Activated gamma-delta T cell treated with anti-CD3 and anti-CD28 coated beads, Interleukin-2, amount 50 U/mL, for 16 hours (primary cell): Measurements from ENCODE around the gene KSR1.
"Not testable (repeated sequence)": the region's sequence is repeated elsewhere in the genome, so short reads cannot be mapped to it uniquely, and the experiment has no call there.

Experiments
- DNase-seq: peaks from one replicate; pipeline ENCODE4 v3.0.0-alpha.2; 2020; ENCODE audit warnings: low read depth

KSR1 gene

GRCh38 chr17:27454089-27454488, 2.2 kb upstream of the KSR1 start:
- DNase-seq: no peak

- no peak for DNase-seq
Measured at GRCh38 chr17:27455236-27455913, 873 bp upstream of the KSR1 start.

- DNase-seq: no peak
Measured at GRCh38 chr17:27456681-27457359, 572 bp downstream of the KSR1 start.

GRCh38 chr17:27457360-27457715, 1.1 kb downstream of the KSR1 start:
- DNase-seq: no peak

- DNase-seq: no peak
Measured at GRCh38 chr17:27457731-27458523, 1.7 kb downstream of the KSR1 start.

- DNase-seq: no peak
Measured at GRCh38 chr17:27458524-27458908, 2.3 kb downstream of the KSR1 start.

- DNase-seq: no peak
Measured at GRCh38 chr17:27459433-27459832, 3.2 kb downstream of the KSR1 start.

GRCh38 chr17:27460196-27460725, 4.0 kb downstream of the KSR1 start:
- DNase-seq: no peak

GRCh38 chr17:27461192-27461859, 5.1 kb downstream of the KSR1 start:
- no peak for DNase-seq

- no peak for DNase-seq
Measured at GRCh38 chr17:27462149-27462548, 5.9 kb downstream of the KSR1 start.

GRCh38 chr17:27462714-27463113, 6.5 kb downstream of the KSR1 start:
- DNase-seq: no peak

GRCh38 chr17:27463235-27463677, 7.0 kb downstream of the KSR1 start:
- DNase-seq: no peak

- DNase-seq: not testable (repeated sequence)
Measured at GRCh38 chr17:27464019-27464418, 7.8 kb downstream of the KSR1 start.

GRCh38 chr17:27464431-27464830, 8.2 kb downstream of the KSR1 start:
- DNase-seq: no peak

GRCh38 chr17:27465875-27466274, 9.6 kb downstream of the KSR1 start:
- DNase-seq: not testable (repeated sequence)

- DNase-seq: no peak
Measured at GRCh38 chr17:27466376-27466742, 10.1 kb downstream of the KSR1 start.

GRCh38 chr17:27466743-27467375, 10.6 kb downstream of the KSR1 start:
- peak; percentile 48 for DNase-seq

- no peak for DNase-seq
Measured at GRCh38 chr17:27469256-27469655, 13.0 kb downstream of the KSR1 start.

GRCh38 chr17:27471321-27472269, 15.3 kb downstream of the KSR1 start:
- DNase-seq: peak; percentile 63

- no peak for DNase-seq
Measured at GRCh38 chr17:27473190-27473747, 17.0 kb downstream of the KSR1 start.
